Loucy (cell line): ENCODE results near the gene GVQW3.

Experiments
- CTCF ChIP-seq: fragments of 200-600 bp; sonication (generic); conservative IDR thresholded peaks from 2 replicates; pipeline ENCODE4 v1.5.1; 2014; ENCODE audit warnings: mild to moderate bottlenecking, antibody characterized with exemption, low read length
- EZH2phosphoT487 ChIP-seq: fragments of 200-600 bp; IDR thresholded peaks from 2 replicates; pipeline ENCODE4 v1.6.1; 2018; ENCODE audit warnings: antibody characterized with exemption, mild to moderate bottlenecking, moderate library complexity, borderline replicate concordance

- no peak for TF ChIP-seq CTCF
- TF ChIP-seq EZH2phosphoT487, result no peak
Observed at GRCh38 chr11:76424379-76424778, 43.3 kb downstream of the GVQW3 start.
